ELF-1 (cell line): Measurements from ENCODE around the gene MRPL33.

Experiments
- DNase-seq: peaks from one replicate; pipeline ENCODE4 v3.0.0-alpha.2; 2016; ENCODE audit warnings: low read depth, low spot score

The MRPL33 gene

GRCh38 chr2:27776696-27777095 is 5.2 kb downstream of the MRPL33 start:
- DNase-seq, result no peak

- DNase-seq, result no peak
Measured at GRCh38 chr2:27779417-27780055, 8.0 kb downstream of the MRPL33 start.

GRCh38 chr2:27781496-27781895 is 10.0 kb downstream of the MRPL33 start:
- DNase-seq, result no peak

GRCh38 chr2:27782701-27783100 is 11.2 kb downstream of the MRPL33 start:
- no peak for DNase-seq

- DNase-seq, result no peak
Measured at GRCh38 chr2:27790796-27791195, 19.3 kb downstream of the MRPL33 start.

- no peak for DNase-seq
Measured at GRCh38 chr2:27792759-27793158, 21.2 kb downstream of the MRPL33 start.

GRCh38 chr2:27795093-27795834 is 23.7 kb downstream of the MRPL33 start:
- no peak for DNase-seq

- DNase-seq, result no peak
Measured at GRCh38 chr2:27795868-27796277, 24.4 kb downstream of the MRPL33 start.

GRCh38 chr2:27796791-27797765 is 25.6 kb downstream of the MRPL33 start:
- DNase-seq, result no peak

GRCh38 chr2:27797841-27798240 is 26.3 kb downstream of the MRPL33 start:
- DNase-seq, result no peak

GRCh38 chr2:27798486-27798885 is 27.0 kb downstream of the MRPL33 start:
- no peak for DNase-seq

- peak; percentile 90 for DNase-seq
Measured at GRCh38 chr2:27798948-27799645, 27.6 kb downstream of the MRPL33 start.

GRCh38 chr2:27799646-27800010 is 28.1 kb downstream of the MRPL33 start:
- peak; percentile 32 for DNase-seq

- no peak for DNase-seq
Measured at GRCh38 chr2:27800856-27801255, 29.3 kb downstream of the MRPL33 start.

GRCh38 chr2:27802547-27802946 is 31.0 kb downstream of the MRPL33 start:
- DNase-seq, result peak; percentile 16

GRCh38 chr2:27803046-27803445 is 31.5 kb downstream of the MRPL33 start:
- DNase-seq, result no peak

GRCh38 chr2:27804146-27804545 is 32.6 kb downstream of the MRPL33 start:
- no peak for DNase-seq

- DNase-seq, result no peak
Measured at GRCh38 chr2:27805180-27805579, 33.7 kb downstream of the MRPL33 start.

- no peak for DNase-seq
Measured at GRCh38 chr2:27806311-27807059, 35.0 kb downstream of the MRPL33 start.

- DNase-seq, result peak; percentile 27
Measured at GRCh38 chr2:27807476-27807875, 36.0 kb downstream of the MRPL33 start.

- no peak for DNase-seq
Measured at GRCh38 chr2:27808418-27808817, 36.9 kb downstream of the MRPL33 start.
